CD4-positive, alpha-beta T cell treated with Interleukin-4 for 1 hour (primary cell): ENCODE data around the gene CWF19L2.
"Not testable (repeated sequence)": the region's sequence is repeated elsewhere in the genome, so short reads cannot be mapped to it uniquely, and the experiment has no call there.

Source experiments
- DNase-seq, 2 donors: peaks; one replicate each; pipeline ENCODE4 v3.0.0-alpha.2; 2020 to 2022

Gene CWF19L2

GRCh38 chr11:107457558-107458271 is at the start of gene CWF19L2:
CWF19L2 (minus strand) TSS chr11:107457825; CDS start chr11:107457816, 9 bp downstream.
- DNase-seq, result peak; percentile 94 to 95

GRCh38 chr11:107505647-107506225 is 48.1 kb upstream of the CWF19L2 start:
- DNase-seq, result no peak

- DNase-seq, result no peak
Measured at GRCh38 chr11:107504981-107505380, 47.4 kb upstream of the CWF19L2 start.

- no peak for DNase-seq
Measured at GRCh38 chr11:107501713-107502112, 44.1 kb upstream of the CWF19L2 start.

- not testable (repeated sequence) for DNase-seq
Measured at GRCh38 chr11:107497371-107497770, 39.7 kb upstream of the CWF19L2 start.

GRCh38 chr11:107496011-107496410 is 38.4 kb upstream of the CWF19L2 start:
- no peak for DNase-seq

- no peak for DNase-seq
Measured at GRCh38 chr11:107494055-107494454, 36.4 kb upstream of the CWF19L2 start.

GRCh38 chr11:107493117-107493516 is 35.5 kb upstream of the CWF19L2 start:
- DNase-seq, result no peak

- DNase-seq, result no peak
Measured at GRCh38 chr11:107490836-107491235, 33.2 kb upstream of the CWF19L2 start.

- no peak for DNase-seq
Measured at GRCh38 chr11:107482234-107482633, 24.6 kb upstream of the CWF19L2 start.

- DNase-seq, result no peak
Measured at GRCh38 chr11:107478922-107479321, 21.3 kb upstream of the CWF19L2 start.

GRCh38 chr11:107477820-107478219 is 20.2 kb upstream of the CWF19L2 start:
- no peak for DNase-seq

GRCh38 chr11:107473792-107474191 is 16.2 kb upstream of the CWF19L2 start:
- no peak for DNase-seq

GRCh38 chr11:107472966-107473365 is 15.3 kb upstream of the CWF19L2 start:
- no peak for DNase-seq

- no peak for DNase-seq
Measured at GRCh38 chr11:107468596-107468995, 11.0 kb upstream of the CWF19L2 start.

- no peak for DNase-seq
Measured at GRCh38 chr11:107467696-107468095, 10.1 kb upstream of the CWF19L2 start.

GRCh38 chr11:107466275-107466866 is 8.7 kb upstream of the CWF19L2 start:
- not testable (repeated sequence) for DNase-seq

- no peak for DNase-seq
Measured at GRCh38 chr11:107457205-107457557, 444 bp downstream of the CWF19L2 start.

- no peak for DNase-seq
Measured at GRCh38 chr11:107453594-107454286, 3.9 kb downstream of the CWF19L2 start.

- no peak for DNase-seq
Measured at GRCh38 chr11:107446822-107447431, 10.7 kb downstream of the CWF19L2 start.

- DNase-seq, result no peak
Measured at GRCh38 chr11:107442715-107443215, 14.9 kb downstream of the CWF19L2 start.

GRCh38 chr11:107439586-107440167 is 17.9 kb downstream of the CWF19L2 start:
- no peak for DNase-seq

- DNase-seq, result no peak
Measured at GRCh38 chr11:107438148-107438547, 19.5 kb downstream of the CWF19L2 start.
